Hepatocyte (in vitro differentiated cells): ENCODE results near the gene AHNAK. TPM values are rescaled to one million over a fixed set of nuclear protein-coding genes. Genes with fewer than 3 reads are reported as not detected.

Source experiments
- DNase-seq: peaks from one replicate; pipeline ENCODE4 v3.0.0-alpha.2; 2016; ENCODE audit warnings: low spot score
- H2AFZ ChIP-seq: fragments of 200-600 bp; sonication (generic); 2 replicates; pipeline ENCODE4 v1.6.0; 2016; ENCODE audit warnings: antibody characterized with exemption, mild to moderate bottlenecking
- H3K27ac ChIP-seq: fragments of 200-600 bp; sonication (generic); 2 replicates; pipeline ENCODE4 v1.5.1; 2016; ENCODE audit warnings: mild to moderate bottlenecking
- H3K27me3 ChIP-seq: fragments of 200-600 bp; sonication (generic); 2 replicates; pipeline ENCODE4 v1.6.1; 2016
- H3K36me3 ChIP-seq: fragments of 200-600 bp; sonication (generic); replicated peaks from 2 replicates; pipeline ENCODE4 v1.5.1; 2016; ENCODE audit warnings: low read depth; ENCODE audit not compliant: insufficient read depth
- H3K4me1 ChIP-seq: fragments of 200-600 bp; sonication (generic); 2 replicates; pipeline ENCODE4 v1.5.1; 2016; ENCODE audit warnings: mild to moderate bottlenecking, moderate library complexity; ENCODE audit not compliant: insufficient read depth
- H3K4me2 ChIP-seq: fragments of 200-600 bp; sonication (generic); 2 replicates; pipeline ENCODE4 v1.6.0; 2016
- H3K4me3 ChIP-seq: fragments of 200-600 bp; sonication (generic); 2 replicates; pipeline ENCODE4 v1.5.1; 2016; ENCODE audit warnings: mild to moderate bottlenecking
- H3K79me2 ChIP-seq: fragments of 200-600 bp; sonication (generic); 2 replicates; pipeline ENCODE4 v1.6.0; 2017; ENCODE audit warnings: mild to moderate bottlenecking
- H3K9me2 ChIP-seq: fragments of 200-600 bp; sonication (generic); replicated peaks from 2 replicates; pipeline ENCODE4 v1.6.0; 2017; ENCODE audit warnings: mild to moderate bottlenecking; ENCODE audit not compliant: insufficient read depth
- H3K9me3 ChIP-seq: fragments of 200-600 bp; sonication (generic); 2 replicates; pipeline ENCODE4 v1.5.1; 2016; ENCODE audit warnings: low read depth, mild to moderate bottlenecking
- H4K20me1 ChIP-seq: fragments of 200-600 bp; sonication (generic); 2 replicates; pipeline ENCODE4 v1.6.0; 2016; ENCODE audit warnings: mild to moderate bottlenecking; ENCODE audit not compliant: insufficient read depth, poor library complexity, severe bottlenecking
- CTCF ChIP-seq: fragments of 200-600 bp; sonication (generic); IDR thresholded peaks from 2 replicates; pipeline ENCODE4 v1.5.1; 2016; ENCODE audit warnings: antibody characterized with exemption, mild to moderate bottlenecking; ENCODE audit not compliant: poor library complexity
- EZH2 ChIP-seq: fragments of 200-600 bp; sonication (generic); IDR thresholded peaks from 2 replicates; pipeline ENCODE4 v1.6.1; 2016; ENCODE audit warnings: antibody characterized with exemption, mild to moderate bottlenecking, borderline replicate concordance
- EZH2phosphoT487 ChIP-seq: fragments of 200-600 bp; sonication (generic); IDR thresholded peaks from one replicate; pipeline ENCODE4 v1.6.1; 2018; ENCODE audit warnings: antibody characterized with exemption, mild to moderate bottlenecking, low read depth, moderate library complexity; ENCODE audit not compliant: unreplicated experiment, severe bottlenecking
- WGBS: methylation state at CpG from one replicate; pipeline ENCODE4 v1.1.6; 2016; ENCODE audit warnings: low lambda C conversion rate; ENCODE audit errors: missing lambda C conversion rate; 5-methylcytosine and 5-hydroxymethylcytosine counted together
- polyA plus RNA-seq: library from polyadenylated mRNA; unstranded; fragments of >200 nt; fragmentation: Nextera tagmentation; extraction: Ambion mirVana; gene quantifications from 2 replicates; pipeline ENCODE4 v1.2.1, GENCODE V29; 2016
- total RNA-seq: library from RNA; depleted of rRNA; stranded (reverse); fragments of >200 nt; gene quantifications from 2 replicates; pipeline ENCODE4 v1.2.3, GENCODE V29; 2014

Gene AHNAK
- total and polyA plus RNA-seq, 2 experiments from 2014 or later: 47.6 to 237 TPM

GRCh38 chr11:62514151-62514550 lies 32.5 kb downstream of the AHNAK start:
- no peak overlapping the region for H3K27ac ChIP-seq
- DNase-seq: no peak
- WGBS: 88% methylated on average over 7 of the region's 7 CpGs
- no peak overlapping the region for H3K4me2 ChIP-seq
- no peaks in the 10 kb centered on the region for H3K9me3 ChIP-seq
- H3K79me2 ChIP-seq: no peaks in the 10 kb centered on the region
- H2AFZ ChIP-seq: no peak overlapping the region
- peaks cover 8% of the 10 kb centered on the region for H4K20me1 ChIP-seq
- peaks cover under 1% of the 10 kb centered on the region for H3K4me1 ChIP-seq
- H3K4me3 ChIP-seq: no peak overlapping the region
- TF ChIP-seq CTCF (no peak), EZH2 (no peak), EZH2phosphoT487 (no peak)
- no peaks in the 10 kb centered on the region for H3K36me3 ChIP-seq
- no peaks in the 10 kb centered on the region for H3K27me3 ChIP-seq
- no peaks in the 10 kb centered on the region for H3K9me2 ChIP-seq

- H3K79me2 ChIP-seq: no peaks in the 10 kb centered on the region
- no peak overlapping the region for H3K27ac ChIP-seq
- no peak overlapping the region for H3K4me3 ChIP-seq
- H3K9me2 ChIP-seq: no peaks in the 10 kb centered on the region
- H3K9me3 ChIP-seq: no peaks in the 10 kb centered on the region
- no peak overlapping the region for H2AFZ ChIP-seq
- H3K4me1 ChIP-seq: peaks cover 6% of the 10 kb centered on the region
- no peak for TF ChIP-seq EZH2
- TF ChIP-seq EZH2phosphoT487: no peak
- TF ChIP-seq CTCF: no peak
- no peaks in the 10 kb centered on the region for H3K27me3 ChIP-seq
- no peak for DNase-seq
- no peaks in the 10 kb centered on the region for H3K36me3 ChIP-seq
- WGBS: 94% methylated on average over 10 of the region's 10 CpGs
- H3K4me2 ChIP-seq: no peak overlapping the region
- H4K20me1 ChIP-seq: peaks cover 8% of the 10 kb centered on the region
Measured at GRCh38 chr11:62513626-62514025, 33.0 kb downstream of the AHNAK start.

GRCh38 chr11:62512961-62513360 lies 33.6 kb downstream of the AHNAK start:
- no peaks in the 10 kb centered on the region for H3K27me3 ChIP-seq
- no peak for TF ChIP-seq CTCF
- no peak for TF ChIP-seq EZH2
- no peak for TF ChIP-seq EZH2phosphoT487
- no peaks in the 10 kb centered on the region for H3K36me3 ChIP-seq
- 83% methylated on average over 8 of the region's 8 CpGs for WGBS
- H3K9me2 ChIP-seq: no peaks in the 10 kb centered on the region
- no peak overlapping the region for H2AFZ ChIP-seq
- no peak overlapping the region for H3K4me2 ChIP-seq
- H3K4me3 ChIP-seq: no peak overlapping the region
- H3K4me1 ChIP-seq: peaks cover 12% of the 10 kb centered on the region
- no peaks in the 10 kb centered on the region for H3K79me2 ChIP-seq
- no peak for DNase-seq
- H3K27ac ChIP-seq: no peak overlapping the region
- peaks cover 8% of the 10 kb centered on the region for H4K20me1 ChIP-seq
- H3K9me3 ChIP-seq: no peaks in the 10 kb centered on the region
